HL-60 (cell line): ENCODE data around the gene MICALL2.

Experiments used
- GABPA ChIP-seq: IDR thresholded peaks from 2 replicates; pipeline ENCODE4 v1.6.1; 2012; ENCODE audit warnings: low read depth
- POLR2AphosphoS5 ChIP-seq: IDR thresholded peaks from 2 replicates; pipeline ENCODE4 v1.6.1; 2012; ENCODE audit warnings: low read depth
- TF ChIP-seq, protein P1 (sequence below): IDR thresholded peaks from one replicate; pipeline ENCODE4 v1.5.1; 2011; ENCODE audit warnings: low read length, control low read depth, inconsistent platforms; ENCODE audit not compliant: insufficient read depth
- TF ChIP-seq, protein P2 (sequence below): IDR thresholded peaks from 2 replicates; pipeline ENCODE4 v1.6.1; 2012; ENCODE audit warnings: low read depth; ENCODE audit not compliant: insufficient replicate concordance

DNA sequence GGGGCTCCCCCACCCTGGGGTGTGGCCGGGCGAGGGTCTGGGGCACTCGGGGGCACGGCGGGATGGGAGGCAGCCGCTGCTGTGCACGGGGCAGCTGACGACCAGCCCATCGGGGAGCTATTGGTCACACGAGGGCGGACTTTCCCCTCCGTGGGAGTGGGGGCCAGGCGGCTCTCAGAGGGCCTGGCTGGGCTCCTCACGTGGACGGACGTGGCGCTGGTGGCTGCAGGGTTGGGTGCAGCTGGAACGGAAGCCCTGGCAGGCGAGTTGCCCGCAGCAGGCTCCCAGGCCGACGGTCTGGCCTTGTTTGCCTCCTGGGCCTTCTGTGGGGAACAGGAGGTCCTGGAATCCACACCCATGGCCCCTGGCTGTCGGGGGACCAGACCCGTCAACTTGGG, 14.3 kb downstream of the MICALL2 start:
- TF ChIP-seq POLR2AphosphoS5 = no peak
- TF ChIP-seq, protein P1, sequence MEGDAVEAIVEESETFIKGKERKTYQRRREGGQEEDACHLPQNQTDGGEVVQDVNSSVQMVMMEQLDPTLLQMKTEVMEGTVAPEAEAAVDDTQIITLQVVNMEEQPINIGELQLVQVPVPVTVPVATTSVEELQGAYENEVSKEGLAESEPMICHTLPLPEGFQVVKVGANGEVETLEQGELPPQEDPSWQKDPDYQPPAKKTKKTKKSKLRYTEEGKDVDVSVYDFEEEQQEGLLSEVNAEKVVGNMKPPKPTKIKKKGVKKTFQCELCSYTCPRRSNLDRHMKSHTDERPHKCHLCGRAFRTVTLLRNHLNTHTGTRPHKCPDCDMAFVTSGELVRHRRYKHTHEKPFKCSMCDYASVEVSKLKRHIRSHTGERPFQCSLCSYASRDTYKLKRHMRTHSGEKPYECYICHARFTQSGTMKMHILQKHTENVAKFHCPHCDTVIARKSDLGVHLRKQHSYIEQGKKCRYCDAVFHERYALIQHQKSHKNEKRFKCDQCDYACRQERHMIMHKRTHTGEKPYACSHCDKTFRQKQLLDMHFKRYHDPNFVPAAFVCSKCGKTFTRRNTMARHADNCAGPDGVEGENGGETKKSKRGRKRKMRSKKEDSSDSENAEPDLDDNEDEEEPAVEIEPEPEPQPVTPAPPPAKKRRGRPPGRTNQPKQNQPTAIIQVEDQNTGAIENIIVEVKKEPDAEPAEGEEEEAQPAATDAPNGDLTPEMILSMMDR = no peak
- TF ChIP-seq, protein P2, sequence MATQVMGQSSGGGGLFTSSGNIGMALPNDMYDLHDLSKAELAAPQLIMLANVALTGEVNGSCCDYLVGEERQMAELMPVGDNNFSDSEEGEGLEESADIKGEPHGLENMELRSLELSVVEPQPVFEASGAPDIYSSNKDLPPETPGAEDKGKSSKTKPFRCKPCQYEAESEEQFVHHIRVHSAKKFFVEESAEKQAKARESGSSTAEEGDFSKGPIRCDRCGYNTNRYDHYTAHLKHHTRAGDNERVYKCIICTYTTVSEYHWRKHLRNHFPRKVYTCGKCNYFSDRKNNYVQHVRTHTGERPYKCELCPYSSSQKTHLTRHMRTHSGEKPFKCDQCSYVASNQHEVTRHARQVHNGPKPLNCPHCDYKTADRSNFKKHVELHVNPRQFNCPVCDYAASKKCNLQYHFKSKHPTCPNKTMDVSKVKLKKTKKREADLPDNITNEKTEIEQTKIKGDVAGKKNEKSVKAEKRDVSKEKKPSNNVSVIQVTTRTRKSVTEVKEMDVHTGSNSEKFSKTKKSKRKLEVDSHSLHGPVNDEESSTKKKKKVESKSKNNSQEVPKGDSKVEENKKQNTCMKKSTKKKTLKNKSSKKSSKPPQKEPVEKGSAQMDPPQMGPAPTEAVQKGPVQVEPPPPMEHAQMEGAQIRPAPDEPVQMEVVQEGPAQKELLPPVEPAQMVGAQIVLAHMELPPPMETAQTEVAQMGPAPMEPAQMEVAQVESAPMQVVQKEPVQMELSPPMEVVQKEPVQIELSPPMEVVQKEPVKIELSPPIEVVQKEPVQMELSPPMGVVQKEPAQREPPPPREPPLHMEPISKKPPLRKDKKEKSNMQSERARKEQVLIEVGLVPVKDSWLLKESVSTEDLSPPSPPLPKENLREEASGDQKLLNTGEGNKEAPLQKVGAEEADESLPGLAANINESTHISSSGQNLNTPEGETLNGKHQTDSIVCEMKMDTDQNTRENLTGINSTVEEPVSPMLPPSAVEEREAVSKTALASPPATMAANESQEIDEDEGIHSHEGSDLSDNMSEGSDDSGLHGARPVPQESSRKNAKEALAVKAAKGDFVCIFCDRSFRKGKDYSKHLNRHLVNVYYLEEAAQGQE = no peak
- TF ChIP-seq GABPA = no peak
